GM12801 (cell line): Measurements from ENCODE around the gene ERCC5.

Experiments used
- TF ChIP-seq, protein P1 (sequence below): IDR thresholded peaks from one replicate; pipeline ENCODE4 v1.5.1; 2011; ENCODE audit warnings: control low read depth; ENCODE audit not compliant: insufficient read length; ENCODE audit errors: extremely low read depth

Gene ERCC5

DNA sequence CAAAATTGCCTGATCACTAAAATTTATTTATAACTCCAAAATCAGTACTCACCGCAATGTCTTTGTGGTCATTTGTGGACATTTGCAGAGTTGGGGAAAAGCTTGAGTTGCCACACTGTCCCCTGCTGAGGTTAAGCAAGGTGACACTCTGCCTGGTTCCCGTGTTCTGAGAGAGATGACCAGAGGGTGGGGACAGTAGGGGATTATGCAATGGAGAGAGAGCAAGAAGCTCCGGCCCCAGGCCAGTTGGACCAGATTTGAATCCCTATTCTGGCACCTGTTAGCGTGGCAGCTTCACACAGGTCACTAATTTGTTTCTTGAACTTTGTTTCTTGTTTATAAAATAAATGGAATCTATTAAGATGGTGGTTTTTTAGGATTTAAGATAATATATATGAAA lies 17.8 kb downstream of the ERCC5 start:
- TF ChIP-seq, protein P1, sequence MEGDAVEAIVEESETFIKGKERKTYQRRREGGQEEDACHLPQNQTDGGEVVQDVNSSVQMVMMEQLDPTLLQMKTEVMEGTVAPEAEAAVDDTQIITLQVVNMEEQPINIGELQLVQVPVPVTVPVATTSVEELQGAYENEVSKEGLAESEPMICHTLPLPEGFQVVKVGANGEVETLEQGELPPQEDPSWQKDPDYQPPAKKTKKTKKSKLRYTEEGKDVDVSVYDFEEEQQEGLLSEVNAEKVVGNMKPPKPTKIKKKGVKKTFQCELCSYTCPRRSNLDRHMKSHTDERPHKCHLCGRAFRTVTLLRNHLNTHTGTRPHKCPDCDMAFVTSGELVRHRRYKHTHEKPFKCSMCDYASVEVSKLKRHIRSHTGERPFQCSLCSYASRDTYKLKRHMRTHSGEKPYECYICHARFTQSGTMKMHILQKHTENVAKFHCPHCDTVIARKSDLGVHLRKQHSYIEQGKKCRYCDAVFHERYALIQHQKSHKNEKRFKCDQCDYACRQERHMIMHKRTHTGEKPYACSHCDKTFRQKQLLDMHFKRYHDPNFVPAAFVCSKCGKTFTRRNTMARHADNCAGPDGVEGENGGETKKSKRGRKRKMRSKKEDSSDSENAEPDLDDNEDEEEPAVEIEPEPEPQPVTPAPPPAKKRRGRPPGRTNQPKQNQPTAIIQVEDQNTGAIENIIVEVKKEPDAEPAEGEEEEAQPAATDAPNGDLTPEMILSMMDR: no peak

DNA sequence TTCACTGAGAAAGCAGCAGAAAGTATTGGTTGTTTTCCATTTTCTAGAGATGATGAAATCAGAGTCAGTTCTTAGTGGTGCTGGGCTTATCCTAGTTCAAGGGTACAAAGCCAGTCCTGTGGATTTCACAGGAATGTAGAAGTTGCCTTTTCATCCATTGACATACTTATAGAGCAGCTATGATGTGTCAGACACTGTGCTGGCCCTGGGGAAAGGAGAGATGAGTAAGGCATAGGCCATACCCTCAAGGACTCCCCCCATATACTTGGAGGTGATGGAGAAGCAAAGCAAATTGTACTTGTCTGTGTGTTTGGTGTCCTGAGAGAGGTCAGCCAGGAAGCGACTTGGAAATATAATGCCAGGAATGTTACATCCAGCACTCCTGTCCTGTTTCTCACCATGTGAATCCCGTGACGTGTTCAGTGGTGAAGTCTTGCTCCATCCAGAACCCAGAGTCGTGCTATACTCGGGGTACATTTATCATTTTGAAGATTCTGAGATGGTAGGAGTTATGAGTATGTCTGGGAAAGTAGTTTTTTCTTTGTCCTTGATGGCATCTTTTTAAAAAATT lies 22.6 kb downstream of the ERCC5 start:
- TF ChIP-seq, protein P1: no peak

DNA sequence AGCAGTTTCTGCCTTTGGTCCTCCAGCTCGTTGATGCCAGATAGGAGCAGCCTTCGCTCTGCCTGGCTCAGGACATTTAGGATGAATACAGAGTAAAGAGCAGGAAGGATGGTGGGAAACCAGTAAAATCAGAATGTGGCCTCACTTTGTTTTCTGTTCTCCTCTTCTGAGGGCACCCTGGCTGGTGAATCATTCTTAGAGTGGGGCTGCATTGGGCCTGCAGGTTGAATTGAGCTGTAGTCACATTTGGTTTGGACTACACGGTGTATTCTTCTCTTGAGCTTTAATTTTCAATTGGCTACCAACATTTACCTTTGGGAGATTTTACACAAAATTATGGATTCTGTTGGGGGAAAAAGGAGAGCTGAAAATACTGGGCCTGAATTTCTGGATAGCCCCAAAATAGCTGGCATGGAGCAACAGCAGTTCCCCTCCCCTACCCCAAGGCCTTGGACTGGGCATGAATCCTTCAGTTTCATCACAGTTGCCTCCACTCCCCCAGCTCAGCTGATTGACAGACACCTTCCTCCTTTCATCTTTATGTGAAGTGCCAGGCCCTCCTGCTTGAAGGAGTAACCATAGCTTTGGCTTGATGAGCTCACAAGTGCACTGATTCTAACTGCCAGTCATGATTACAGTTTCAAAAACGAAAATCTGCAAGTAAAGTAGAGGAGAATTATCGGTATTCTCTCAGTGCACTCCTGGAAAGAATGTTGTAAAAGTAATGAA lies 24.3 kb downstream of the ERCC5 start:
- TF ChIP-seq, protein P1: no peak

DNA sequence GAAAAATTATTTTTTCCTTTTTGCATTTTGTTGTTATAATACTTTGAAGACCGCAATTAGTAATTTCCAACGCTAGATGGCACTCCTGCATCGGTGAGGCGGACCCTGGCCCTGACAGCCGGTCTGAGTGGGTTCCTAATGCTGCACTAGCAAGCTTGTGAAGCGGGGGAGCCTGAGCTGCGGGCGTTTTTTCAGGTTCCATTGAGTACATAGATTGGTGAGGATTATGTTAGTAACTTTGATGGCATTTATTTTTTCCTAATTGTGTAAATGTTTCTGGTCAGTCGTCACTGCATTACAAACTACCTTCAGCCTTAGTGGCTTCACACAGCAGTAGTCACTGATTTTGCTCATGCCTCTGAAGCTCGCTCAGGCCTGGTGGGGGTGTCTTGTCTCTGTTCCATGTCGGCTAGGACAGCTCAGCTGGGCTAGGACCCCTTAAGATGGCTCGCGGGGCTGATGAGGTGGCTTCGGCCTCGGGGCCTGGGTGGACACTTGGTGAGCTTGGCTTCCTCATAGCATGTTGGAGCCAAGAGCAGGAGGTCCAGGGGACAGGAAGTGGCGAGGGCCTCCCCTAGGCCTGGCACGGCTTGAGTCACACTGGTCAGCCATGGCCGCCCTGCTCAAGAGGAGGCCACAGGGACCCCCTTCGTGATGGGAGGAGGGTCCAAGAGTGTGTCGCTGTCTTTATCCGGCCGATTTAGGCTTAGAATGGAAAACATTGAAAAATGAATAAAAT lies 25.0 kb downstream of the ERCC5 start:
- TF ChIP-seq, protein P1: no peak

DNA sequence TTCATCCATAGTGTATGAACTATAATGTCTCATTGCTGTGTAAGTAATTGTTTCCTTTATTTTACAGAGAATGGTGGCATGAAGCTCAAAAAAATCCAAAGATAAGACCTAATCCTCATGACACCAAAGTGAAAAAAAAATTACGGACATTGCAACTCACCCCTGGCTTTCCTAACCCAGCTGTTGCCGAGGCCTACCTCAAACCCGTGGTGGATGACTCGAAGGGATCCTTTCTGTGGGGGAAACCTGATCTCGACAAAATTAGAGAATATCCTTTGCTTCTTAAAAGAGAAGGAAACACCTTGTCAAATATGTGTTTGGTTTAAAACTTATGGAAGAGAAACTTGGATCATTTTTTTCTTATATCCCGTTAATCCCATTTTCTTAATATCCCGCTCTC lies 26.3 kb downstream of the ERCC5 start:
- TF ChIP-seq, protein P1: no peak

DNA sequence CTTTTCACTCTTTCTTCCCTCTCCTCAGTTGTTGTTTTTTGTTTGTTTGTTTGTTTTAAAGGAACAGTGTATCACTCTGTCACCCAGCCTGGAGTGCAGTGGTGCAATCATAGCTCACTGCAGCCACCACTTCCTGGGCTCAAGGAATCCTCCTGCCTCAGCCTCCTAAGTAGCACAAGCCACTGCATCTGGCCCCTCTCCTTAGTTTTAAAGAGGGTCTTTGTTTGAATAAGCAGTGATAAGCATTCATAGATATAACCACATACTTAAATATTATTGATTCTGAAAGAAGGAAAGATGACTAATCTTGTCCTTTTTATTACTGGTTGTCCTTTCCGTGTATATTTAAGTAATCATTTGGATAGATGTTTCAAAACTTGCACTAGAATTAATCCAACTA lies 26.7 kb downstream of the ERCC5 start:
- TF ChIP-seq, protein P1: no peak

DNA sequence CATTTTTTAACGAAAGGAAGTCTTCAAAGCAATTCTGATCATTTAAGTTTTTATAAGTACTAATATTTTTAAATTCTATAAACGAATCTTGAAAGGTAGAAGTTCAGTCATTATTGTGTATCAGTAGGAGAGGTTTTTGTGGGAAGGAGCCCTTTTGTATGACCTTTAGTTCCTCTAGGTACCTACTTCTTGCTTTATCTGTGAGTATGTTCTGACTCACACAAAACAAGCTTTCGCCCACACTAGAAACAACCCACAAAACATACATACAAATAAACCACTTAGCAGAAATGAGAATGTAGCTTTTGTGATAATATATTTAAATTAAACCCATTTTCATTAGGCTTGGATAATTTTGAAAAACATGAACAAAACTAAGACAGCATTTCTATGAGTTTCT lies 27.8 kb downstream of the ERCC5 start:
- TF ChIP-seq, protein P1: no peak
